HL-60 (cell line): ENCODE results near the gene EHBP1L1.

Source experiments
- DNase-seq, 2 experiments: peaks; one replicate each; pipeline ENCODE4 v3.0.0-alpha.2; 2010 to 2020; ENCODE audit warnings: low read depth in 1 of 2, low spot score in 1 of 2
- H3K27ac ChIP-seq: fragments of 250-450 bp; sonication (Bioruptor Pico); replicated peaks from 2 replicates; pipeline ENCODE4 v1.5.1; 2020; ENCODE audit warnings: mild to moderate bottlenecking, moderate library complexity
- H3K27me3 ChIP-seq: fragments of 250-450 bp; sonication (Bioruptor Pico); 2 replicates; pipeline ENCODE4 v1.5.1; 2021; ENCODE audit warnings: mild to moderate bottlenecking, moderate library complexity; ENCODE audit not compliant: insufficient read depth, poor library complexity, severe bottlenecking
- H3K4me3 ChIP-seq: replicated peaks from 2 replicates; pipeline ENCODE4 v1.5.1; 2011; ENCODE audit warnings: mild to moderate bottlenecking, control low read depth, low read length; ENCODE audit not compliant: insufficient read depth
- CTCF ChIP-seq: IDR thresholded peaks from one replicate; pipeline ENCODE4 v1.5.1; 2011; ENCODE audit warnings: low read length, control low read depth, inconsistent platforms; ENCODE audit not compliant: insufficient read depth
- GABPA ChIP-seq: IDR thresholded peaks from 2 replicates; pipeline ENCODE4 v1.6.1; 2012; ENCODE audit warnings: low read depth
- POLR2AphosphoS5 ChIP-seq: IDR thresholded peaks from 2 replicates; pipeline ENCODE4 v1.6.1; 2012; ENCODE audit warnings: low read depth
- REST ChIP-seq: IDR thresholded peaks from 2 replicates; pipeline ENCODE4 v1.6.1; 2012; ENCODE audit warnings: low read depth; ENCODE audit not compliant: insufficient replicate concordance
- SPI1 ChIP-seq: IDR thresholded peaks from 2 replicates; pipeline ENCODE4 v1.6.1; 2012; ENCODE audit warnings: low read depth, mild to moderate bottlenecking, borderline replicate concordance

Gene EHBP1L1

GRCh38 chr11:65572356-65573051 lies 3.3 kb upstream of the EHBP1L1 start, which contains the start of gene FAM89B:
FAM89B (plus strand) TSS chr11:65572538; CDS start chr11:65572670, 132 bp downstream.
- Histone ChIP-seq H3K27ac (peak within 1 kb of the TSS; percentile 91), H3K27me3 (no peaks in the 10 kb centered on the region), H3K4me3 (peak within 1 kb of the TSS; percentile 100)
- no peak for TF ChIP-seq CTCF
- 0 out of 2 replicates have a peak, but pooled peaks have one; percentile 40 for TF ChIP-seq POLR2AphosphoS5
- DNase-seq, result peak; percentile 73 to 96

GRCh38 chr11:65573391-65574079 lies 2.3 kb upstream of the EHBP1L1 start:
- no peaks in the 10 kb centered on the region for H3K27me3 ChIP-seq
- no peak for DNase-seq

GRCh38 chr11:65574109-65574810 lies 1.6 kb upstream of the EHBP1L1 start:
- H3K27ac ChIP-seq, result peak overlapping the region; percentile 91
- no peaks in the 10 kb centered on the region for H3K27me3 ChIP-seq
- peak overlapping the region; percentile 81 for H3K4me3 ChIP-seq
- DNase-seq, result peak; percentile 98
- TF ChIP-seq POLR2AphosphoS5 (peak; percentile 26; the same call in 1 of the 2 replicates), GABPA (no peak; the same call in 1 of the 2 replicates), SPI1 (peak; percentile 94), CTCF (peak; percentile 58), REST (no peak)

More at GRCh38 chr11:65573391-65574079, 2.3 kb upstream of the EHBP1L1 start:
- TF ChIP-seq GABPA, result no peak
- TF ChIP-seq REST, result no peak
- no peak for TF ChIP-seq SPI1
- TF ChIP-seq CTCF, result no peak
- no peak for TF ChIP-seq POLR2AphosphoS5
- Histone ChIP-seq H3K27ac (peak overlapping the region; percentile 91), H3K4me3 (peak overlapping the region; percentile 64)
